HG02642 (cell line): ENCODE data around the gene VAV2.

Source experiments
- ATAC-seq: cut with Tn5 transposase; IDR thresholded peaks from one replicate; pipeline ENCODE4 v1.9.1; 2021; ENCODE audit warnings: mild to moderate bottlenecking; ENCODE audit not compliant: unreplicated experiment, poor library complexity

VAV2 gene

DNA sequence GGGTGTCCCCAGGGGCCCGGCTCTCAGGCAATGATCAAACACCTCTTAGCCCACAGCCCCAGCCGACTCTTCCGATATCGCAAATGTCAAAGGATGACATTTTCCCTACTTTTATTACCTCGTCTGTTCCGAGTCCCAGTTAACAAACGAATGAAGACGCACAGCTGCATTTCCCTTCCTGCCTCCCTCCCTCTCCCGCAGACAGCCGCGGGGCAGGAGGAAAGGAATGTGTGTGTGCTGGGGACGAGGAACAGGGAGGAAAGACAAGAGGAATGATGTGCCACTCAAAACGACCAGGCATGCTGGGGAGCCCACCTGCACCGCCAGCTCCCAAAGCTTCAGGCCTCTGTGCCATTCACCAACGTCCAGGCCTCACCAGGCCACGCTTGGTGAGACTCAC is 128.1 kb downstream of the VAV2 start:
- no peak for ATAC-seq

DNA sequence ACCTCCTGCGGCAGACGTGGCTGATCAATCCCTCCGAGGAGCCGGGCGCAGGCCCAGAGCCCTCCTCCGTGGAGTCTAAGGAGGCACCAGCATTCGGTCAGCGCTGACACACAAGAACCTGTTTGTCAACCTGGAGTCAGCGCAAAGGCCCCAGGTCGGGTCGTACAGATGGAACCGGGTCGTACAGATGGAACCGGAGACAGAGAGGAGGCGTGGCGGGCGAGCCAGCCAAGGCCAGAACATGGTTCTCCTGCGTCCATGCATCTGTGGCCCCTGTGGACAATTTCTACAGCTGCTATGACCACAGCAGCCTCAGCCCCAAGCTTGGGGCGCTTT is 128.9 kb downstream of the VAV2 start:
- ATAC-seq: no peak

DNA sequence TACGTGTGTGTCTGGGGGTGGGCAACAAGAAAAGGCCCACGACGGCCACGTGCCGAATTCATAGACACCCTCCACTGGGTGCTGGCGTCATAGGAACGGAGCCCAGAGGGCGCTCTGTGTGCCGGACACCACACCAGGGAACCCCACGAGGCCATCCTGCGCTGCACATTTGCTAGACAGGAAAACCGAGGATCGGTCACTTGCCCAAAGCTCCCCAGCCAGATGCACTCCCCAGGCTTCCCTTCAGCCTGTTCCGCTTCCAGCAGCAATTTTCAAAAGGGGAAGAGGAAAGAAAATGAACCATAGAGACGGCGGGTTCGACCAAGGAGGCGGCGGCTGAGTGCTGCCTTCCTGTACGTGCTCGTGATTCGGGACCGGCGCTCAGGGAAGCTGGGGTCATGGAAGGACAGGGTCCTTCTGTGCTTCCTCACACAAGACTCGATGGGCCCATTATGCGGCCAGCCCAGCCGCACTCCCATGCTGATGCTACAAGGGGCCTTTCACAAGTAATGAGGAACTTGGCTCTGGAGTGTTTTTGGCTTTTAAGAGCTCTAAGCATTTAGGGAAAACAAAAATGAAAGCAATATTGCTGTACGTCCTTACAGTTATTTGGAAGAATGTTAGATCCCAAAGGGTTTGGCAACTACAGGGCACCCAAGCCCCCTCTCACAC is 129.4 kb downstream of the VAV2 start:
- no peak for ATAC-seq

DNA sequence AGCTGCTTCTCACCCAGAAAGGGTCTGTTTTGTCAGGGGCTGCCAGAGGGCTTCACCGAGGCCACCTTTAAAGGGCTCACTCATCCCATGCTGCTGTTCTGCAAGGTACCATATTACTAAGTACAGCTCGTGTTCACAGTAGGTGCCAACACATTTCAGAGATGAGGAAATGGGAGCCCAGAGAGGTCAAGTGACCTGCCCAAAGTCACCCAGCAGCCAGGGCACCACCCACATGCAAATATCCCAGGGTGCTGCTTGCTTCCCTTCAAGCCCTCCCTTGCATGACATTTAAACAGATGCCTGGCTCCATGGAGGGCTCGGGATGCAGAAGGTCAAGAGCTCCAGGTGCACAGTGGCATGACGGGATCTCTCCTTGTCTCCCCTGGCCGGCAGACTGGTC is 130.4 kb downstream of the VAV2 start:
- no peak for ATAC-seq

DNA sequence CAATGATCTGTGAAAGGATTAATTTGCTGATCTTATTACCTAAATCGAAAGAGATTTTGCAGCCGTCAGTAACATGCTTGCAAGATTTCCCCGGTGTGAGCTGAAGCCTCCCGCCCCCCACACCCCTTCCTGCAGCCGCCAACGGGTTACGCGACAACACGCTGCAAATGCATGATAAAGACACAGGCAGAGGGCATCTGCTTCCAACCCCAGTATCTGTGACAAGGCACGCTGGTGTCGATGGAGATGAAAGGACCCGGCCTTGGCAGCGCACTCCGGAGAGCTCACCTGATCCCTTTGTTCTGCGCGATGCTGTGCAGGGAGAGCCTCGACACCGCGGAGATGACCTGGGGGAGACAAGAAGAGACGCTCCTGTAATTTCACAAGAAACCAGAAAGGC is 131.0 kb downstream of the VAV2 start:
- ATAC-seq: no peak

DNA sequence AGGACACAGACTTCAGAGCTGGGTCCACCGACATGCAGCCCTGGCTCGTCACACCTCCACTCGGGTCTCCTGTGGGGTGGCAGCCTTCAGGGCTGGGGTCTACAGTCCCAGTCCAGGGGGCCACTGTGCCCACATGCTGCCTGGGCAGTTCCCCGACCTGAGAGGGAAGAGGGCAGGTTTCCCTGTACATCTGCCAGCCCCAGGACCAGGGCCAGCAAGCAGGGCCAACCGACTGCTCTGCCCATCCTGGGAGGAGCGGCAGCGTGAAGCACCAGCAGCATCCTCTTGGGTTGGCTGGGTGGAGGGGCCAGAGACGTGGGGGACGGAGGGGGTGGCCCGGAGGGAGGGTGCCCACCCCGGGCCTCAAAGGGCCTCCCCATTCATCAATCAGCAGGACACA is 133.4 kb downstream of the VAV2 start:
- no peak for ATAC-seq

DNA sequence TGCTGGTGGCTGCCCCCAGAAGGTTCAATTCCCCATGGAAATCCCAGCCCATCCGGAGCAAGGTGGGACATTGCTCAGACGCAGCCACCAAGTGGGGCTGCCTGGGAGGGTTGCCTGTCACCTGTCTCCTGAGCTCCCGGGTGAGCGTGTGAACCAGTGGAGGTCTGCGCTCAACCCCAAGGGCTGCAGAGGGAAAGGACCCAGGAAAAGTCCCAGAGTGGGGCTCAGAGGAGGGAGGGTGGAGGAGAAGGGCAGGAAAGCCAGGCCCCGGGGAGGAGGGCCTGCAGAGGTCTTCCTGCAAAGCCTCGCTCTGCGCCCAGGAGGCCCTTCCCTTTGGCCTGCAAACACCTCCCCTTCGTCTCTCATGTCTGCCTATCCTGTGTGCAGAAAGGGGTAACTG is 134.5 kb downstream of the VAV2 start:
- no peak for ATAC-seq

DNA sequence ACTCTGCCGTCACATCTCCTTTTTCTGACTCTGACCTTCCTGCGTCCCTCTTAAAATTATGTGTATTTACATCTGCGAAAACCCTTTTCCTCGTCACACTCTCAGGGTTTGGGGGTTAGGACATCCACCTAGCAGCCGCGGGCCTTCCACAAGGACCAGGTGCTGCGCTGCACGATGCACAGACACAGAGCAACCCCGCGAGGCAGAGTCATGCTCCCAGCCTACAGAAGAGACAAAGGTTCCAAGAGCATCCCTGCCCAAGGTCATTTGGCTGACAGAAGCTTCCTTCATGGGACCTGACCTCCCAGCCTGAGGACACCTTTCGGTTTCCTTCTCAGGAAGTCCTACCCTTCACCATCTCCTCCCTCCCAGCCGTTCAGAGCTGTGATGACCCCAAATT is 135.3 kb downstream of the VAV2 start:
- no peak for ATAC-seq

DNA sequence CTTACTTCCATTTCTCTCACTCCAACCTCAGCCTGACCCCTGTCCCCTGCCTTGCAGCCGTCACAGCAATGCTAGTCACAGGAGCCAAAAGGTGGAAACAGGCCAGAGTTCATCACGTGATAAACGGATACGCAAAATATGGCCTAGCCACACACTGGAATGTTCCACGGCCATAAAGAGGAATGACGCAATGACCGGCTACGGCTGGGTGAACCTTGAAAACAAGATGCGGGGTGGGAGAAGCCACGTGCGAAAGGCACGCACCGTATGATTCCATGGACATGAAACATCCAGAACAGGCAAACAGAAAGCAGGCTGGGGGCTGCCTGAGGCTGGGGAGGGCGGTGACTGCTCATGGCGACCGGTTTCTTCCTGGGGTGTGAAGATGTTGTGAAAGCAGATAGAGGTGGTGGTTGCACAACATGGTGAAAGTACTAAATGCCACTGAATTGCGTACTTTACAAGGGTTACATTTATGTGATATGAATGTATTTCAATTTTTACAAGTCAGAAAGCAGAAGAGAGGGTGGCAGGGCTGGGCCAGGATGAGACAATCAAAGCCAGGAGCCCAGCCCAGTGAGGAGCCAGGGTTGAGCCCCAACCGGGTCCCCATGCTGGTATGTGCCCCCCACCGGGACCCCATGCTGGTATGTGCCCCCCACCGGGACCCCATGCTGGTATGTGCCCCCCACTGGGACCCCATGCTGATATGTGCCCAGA is 136.2 kb downstream of the VAV2 start:
- ATAC-seq: no peak

DNA sequence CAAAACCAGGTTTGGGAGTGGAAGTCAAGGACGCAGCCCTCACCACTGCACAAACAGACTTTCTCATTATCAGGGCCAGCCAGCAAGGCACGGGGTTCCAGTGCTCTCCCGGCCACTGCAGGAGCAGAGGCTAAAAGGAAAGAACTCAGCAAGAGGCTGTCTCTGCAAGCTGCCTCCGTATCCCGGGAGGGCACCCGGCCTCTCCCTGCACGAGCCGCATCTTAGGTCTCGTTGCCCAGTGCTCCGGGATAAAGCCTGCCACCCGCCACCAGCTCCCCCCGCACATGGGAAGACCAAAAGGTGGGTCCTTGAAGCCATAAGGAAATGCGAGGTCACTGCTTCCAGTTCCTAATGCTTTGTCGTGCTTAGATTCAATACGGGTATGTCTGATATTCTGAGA is 136.8 kb downstream of the VAV2 start:
- no peak for ATAC-seq

DNA sequence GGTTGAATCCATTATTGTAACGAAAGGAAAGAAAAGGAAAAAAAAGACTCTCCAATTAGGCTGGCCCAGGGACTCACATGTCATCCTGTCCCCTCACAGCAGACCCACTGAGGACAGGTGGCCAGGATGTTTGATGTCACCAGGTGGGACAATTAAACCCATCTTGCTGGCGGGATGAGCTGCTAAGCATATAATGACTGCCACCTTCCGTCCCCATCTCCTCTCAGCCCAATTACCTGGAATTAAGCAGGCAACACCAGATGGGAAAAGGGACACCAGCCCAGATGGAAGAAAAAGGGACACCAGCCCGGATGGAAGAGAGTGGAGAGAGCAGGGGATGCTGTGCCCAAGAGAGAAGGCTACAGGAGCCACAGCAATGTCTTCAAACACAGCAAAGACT is 137.4 kb downstream of the VAV2 start:
- ATAC-seq: no peak

DNA sequence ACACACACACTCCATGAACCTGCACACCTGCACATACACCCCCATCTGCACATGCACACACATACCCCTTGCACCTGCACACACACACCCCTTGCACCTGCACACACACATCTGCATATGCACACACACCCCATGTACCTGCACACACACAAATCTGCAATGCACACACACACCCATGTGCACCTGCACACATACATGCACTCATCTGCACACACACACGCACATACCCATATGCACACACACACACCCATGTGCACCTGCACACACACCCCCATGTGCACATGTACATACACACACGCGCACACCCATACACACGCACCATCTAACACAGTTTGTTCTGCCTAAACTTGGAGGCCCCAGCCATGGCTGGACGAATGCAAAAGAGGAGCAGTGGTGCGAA is 138.1 kb downstream of the VAV2 start:
- ATAC-seq: no peak

DNA sequence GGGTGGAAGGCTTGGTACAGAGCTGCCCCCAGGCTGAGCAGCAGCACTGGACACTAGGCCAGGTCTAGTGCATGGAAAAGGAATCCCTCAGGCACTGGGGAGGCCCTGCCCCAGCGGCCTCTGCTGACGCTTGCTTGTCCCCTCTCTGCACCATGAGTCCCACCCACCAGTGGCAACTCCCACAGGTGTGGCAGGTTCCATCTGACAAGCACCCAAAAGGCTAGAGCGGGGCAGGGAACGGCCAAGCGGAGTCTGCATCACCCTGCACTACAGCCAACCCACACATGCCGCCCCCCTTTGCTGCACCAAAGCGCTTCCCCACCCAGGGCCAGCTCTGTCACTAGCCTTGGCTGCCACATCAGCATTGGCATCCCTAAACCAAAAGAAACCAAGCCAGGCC is 138.8 kb downstream of the VAV2 start:
- ATAC-seq: no peak

DNA sequence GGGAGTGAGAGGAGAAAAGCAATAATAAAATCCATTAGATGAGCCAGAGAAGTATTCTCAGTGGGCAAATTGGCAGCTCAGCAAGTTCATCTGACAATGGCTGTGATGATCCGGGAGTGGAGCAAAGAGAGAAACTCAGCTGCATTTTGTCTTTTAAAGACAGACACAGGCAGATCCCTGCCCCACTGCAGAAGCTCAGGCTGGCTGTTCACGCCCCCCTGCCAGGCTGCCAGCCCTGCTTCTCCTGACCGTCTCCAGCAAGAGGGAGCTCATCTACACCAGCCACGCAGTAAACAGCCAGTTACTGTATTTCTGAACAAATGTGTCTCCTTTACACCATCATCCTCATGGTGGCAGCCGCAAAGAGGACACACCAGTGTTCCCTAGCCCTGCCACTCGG is 139.7 kb downstream of the VAV2 start:
- no peak for ATAC-seq

DNA sequence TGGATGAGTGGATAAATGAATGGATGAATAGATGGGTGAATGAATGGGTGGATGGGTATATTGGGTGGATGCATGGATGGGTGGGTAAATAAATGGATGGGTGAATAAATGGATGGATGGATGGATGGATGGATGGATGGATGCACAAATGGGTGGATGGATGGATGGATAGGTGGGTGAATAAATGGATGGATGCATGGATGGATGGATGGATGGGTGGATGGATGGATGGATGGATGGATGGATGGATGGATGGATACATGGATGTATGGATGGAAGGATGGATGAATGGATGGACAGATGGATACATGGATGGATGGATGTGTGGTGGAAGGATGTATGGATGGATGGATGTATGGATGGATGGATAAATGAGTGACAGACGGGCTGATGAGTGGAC is 140.4 kb downstream of the VAV2 start:
- ATAC-seq: no peak

DNA sequence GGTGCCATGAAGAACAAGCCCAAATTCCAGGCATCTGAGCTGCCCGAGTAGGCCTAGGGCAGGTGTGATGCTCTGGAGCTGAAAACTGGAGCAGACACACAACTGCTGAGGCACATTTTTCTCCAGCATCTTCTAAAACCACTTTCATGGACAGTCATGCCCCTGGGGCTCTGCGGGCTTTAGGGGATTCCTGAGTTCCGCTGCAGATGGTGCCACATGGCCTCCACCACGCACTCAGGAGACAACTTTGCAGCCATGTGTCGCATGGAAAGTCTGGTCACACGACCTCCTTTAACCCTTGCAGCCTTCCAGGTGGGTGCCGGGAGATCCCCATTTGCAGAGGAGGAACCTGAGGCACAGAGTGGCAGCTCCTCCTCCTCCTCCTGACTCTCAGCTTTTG is 141.2 kb downstream of the VAV2 start:
- no peak for ATAC-seq

DNA sequence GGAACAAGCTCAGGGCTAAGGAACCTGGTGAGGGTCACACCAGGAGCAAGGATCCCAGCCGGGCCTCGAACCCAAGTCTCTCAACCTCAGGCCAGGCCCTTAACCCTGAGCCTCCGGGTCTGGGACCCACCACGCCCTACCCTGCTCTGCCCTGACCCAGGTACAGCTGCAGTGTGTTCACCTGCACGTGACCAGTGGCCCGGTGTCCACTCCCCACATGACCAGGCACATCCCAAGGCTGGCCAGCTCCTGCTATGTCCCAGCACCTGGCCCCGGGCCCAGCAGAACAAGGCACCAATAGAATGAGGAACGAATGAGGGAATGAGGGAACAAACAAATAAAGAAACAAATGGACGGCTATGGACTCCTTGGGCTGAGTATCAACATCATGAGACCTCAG is 142.0 kb downstream of the VAV2 start:
- no peak for ATAC-seq

DNA sequence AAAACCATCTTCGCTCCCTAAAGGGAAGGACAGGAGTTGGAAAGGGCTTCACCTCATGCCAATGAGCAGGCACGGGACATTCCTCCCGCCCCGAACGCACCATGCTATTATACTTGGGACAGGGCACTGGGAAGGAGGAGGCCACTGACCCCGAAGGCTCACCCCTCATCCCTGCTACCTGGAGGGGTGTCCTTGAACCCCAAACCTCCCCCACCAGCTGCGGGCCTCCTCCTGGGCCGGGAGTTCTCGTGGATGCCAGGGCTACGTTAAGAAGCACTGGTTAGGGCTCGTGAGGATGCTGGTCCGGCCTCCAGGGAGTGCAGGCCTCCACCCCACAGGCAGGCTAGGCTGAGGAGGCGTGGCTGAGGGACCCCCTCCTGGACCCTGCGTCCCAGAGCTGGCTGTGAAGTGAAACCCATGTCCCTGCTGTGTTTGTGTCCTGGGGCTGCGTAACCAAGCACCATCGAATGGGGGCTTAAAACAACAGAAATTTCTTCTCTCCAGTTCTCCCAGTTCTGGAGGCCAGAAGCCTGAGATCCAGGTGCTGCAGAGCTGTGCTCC is 142.9 kb downstream of the VAV2 start:
- ATAC-seq: no peak

DNA sequence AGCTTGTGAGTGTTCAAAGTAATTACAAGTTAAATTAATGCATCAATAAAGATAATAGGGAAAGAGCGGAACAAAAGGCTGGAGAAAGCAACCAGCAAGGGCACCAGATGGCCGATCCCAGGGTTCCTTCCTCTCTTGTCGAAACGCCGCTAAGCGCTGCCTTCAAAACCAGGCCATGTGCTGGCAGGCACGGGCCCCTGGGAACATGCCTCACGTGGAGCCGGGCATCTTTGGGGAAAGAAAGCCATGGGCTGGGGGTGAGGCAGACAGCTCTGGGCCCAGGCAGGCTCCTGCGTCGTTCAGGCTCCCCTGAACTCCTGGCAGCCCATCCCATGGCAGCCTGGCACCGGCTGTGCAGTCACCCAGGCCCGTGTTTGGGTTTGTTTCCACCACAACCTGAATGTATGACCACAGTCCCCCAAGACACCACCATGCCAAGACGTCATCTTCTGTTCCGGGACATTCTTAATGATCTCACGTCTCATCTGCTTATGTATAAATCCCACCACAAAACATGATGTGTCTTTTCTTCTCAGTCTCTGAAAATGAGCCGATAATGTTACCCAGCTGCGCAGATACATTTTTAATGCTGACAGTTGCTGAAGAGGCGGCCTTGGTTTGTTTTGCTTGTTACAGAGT is 143.5 kb downstream of the VAV2 start:
- no peak for ATAC-seq

DNA sequence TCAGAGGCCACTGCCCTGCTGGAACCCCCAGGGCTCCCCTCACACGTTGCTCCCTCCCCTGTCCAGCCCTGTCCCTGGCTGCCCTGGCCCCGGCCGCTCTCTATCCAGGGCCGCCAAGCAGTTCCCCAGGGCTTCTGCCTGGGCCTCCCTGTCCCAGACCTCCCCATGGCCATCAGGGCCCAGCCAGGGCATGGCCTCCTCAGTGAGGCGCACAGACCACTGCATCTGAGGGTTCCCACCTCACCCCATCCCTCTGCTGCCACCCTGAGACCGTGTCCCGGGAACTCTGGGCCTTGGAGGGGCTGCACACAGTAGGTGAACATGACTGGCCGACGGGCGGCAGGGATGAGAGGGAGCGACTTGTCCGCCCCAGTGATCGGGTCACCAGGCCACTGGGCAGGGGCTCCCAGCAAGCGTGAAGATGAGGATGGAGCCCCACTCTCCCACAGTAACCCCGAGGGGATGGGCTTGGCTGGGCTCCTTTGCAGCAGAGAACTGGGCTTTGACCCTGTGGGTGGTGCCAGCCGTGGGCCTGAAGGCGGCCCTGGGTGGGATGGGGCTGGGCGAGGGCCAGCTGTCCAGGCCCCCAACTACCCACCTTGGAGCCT is 145.5 kb downstream of the VAV2 start:
- ATAC-seq: no peak

DNA sequence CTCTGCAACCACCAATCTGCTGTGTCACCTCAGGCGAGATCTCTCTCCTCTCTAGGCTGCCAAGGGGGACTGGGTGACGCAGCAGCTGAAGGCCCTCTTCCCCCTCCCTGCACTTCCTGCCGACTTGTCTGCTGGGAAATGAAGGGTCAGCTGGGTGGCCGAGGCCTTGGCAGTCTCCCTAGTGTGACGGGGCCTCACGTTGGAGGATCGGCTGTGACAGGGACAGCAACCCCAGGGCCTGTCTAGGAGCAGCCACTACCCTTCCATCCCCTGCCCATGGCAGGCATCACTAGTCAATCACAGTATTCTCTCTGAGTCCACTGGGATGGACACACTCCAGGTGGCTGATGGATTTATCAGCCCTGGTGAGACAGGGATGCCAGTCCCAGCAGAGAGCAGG is 146.7 kb downstream of the VAV2 start:
- no peak for ATAC-seq
